GM12878 (cell line): ENCODE results near the gene HERC2.
"Not testable (repeated sequence)": the region's sequence is repeated elsewhere in the genome, so short reads cannot be mapped to it uniquely, and the experiment has no call there.

Source experiments
- CBX3 ChIP-seq: fragments of 200-600 bp; sonication (generic); IDR thresholded peaks from 2 replicates; pipeline ENCODE4 v1.6.1; 2016; ENCODE audit warnings: low read depth, borderline replicate concordance
- CEBPB ChIP-seq, 2 experiments: fragments of 150-350 bp in 1 of 2; IDR thresholded peaks; 2 replicates each; pipeline ENCODE4 v1.6.1; 2012 to 2014; ENCODE audit warnings: low read depth in 2 of 2, low read length in 2 of 2, borderline replicate concordance in 1 of 2, inconsistent platforms in 1 of 2
- EP300 ChIP-seq, 2 experiments: fragments of 150-350 bp in 1 of 2; IDR thresholded peaks; 2 replicates each; pipeline ENCODE4 v1.6.1; 2011 to 2012; ENCODE audit warnings: low read depth in 2 of 2, low read length in 2 of 2, borderline replicate concordance in 1 of 2, improper control_type of control experiment in 1 of 2, inconsistent platforms in 1 of 2; ENCODE audit not compliant: control insufficient read depth in 1 of 2
- FOS ChIP-seq: IDR thresholded peaks from 3 replicates; pipeline ENCODE4 v1.6.1; 2011; ENCODE audit warnings: borderline replicate concordance; ENCODE audit not compliant: insufficient read length; ENCODE audit errors: extremely low read depth
- GABPA ChIP-seq: IDR thresholded peaks from 2 replicates; pipeline ENCODE4 v1.6.1; 2014; ENCODE audit warnings: antibody characterized with exemption, low read depth, mild to moderate bottlenecking, inconsistent platforms
- RBBP5 ChIP-seq: fragments of 200-600 bp; sonication (generic); conservative IDR thresholded peaks from 2 replicates; pipeline ENCODE4 v1.6.1; 2016
- SIX5 ChIP-seq: IDR thresholded peaks from 2 replicates; pipeline ENCODE4 v1.6.1; 2011; ENCODE audit warnings: mild to moderate bottlenecking, low read depth, low read length, moderate library complexity; ENCODE audit not compliant: severe bottlenecking
- TAF1 ChIP-seq: IDR thresholded peaks from 2 replicates; pipeline ENCODE4 v1.6.1; 2011; ENCODE audit warnings: mild to moderate bottlenecking, low read depth, low read length, borderline replicate concordance
- TCF12 ChIP-seq: IDR thresholded peaks from 2 replicates; pipeline ENCODE4 v1.6.1; 2011; ENCODE audit warnings: low read depth, mild to moderate bottlenecking, low read length
- ZZZ3 ChIP-seq: IDR thresholded peaks from 2 replicates; pipeline ENCODE4 v1.6.1; 2011; ENCODE audit warnings: low read depth; ENCODE audit not compliant: control insufficient read depth, insufficient read length
- TF ChIP-seq, protein P1 (sequence below): fragments of 450-650 bp; IDR thresholded peaks from 2 replicates; pipeline ENCODE4 v1.6.1; 2014; ENCODE audit warnings: mild to moderate bottlenecking
- TF ChIP-seq, protein P2 (sequence below), 3 experiments: IDR thresholded peaks in 2 of 3; conservative IDR thresholded peaks in 1 of 3; 2 replicates each; pipeline ENCODE4 v1.5.1; 2011; ENCODE audit warnings: low read depth in 3 of 3, low read length in 3 of 3, mild to moderate bottlenecking in 3 of 3, control low read depth in 2 of 3, moderate library complexity in 2 of 3, inconsistent platforms in 1 of 3, mixed read lengths in 1 of 3; ENCODE audit not compliant: control insufficient read depth in 2 of 3, insufficient read depth in 1 of 3; ENCODE audit errors: extremely low read depth in 1 of 3
- TF ChIP-seq, protein P3 (sequence below): fragments of 450-650 bp; IDR thresholded peaks from 2 replicates; pipeline ENCODE4 v1.6.1; 2017; ENCODE audit warnings: borderline replicate concordance

DNA sequence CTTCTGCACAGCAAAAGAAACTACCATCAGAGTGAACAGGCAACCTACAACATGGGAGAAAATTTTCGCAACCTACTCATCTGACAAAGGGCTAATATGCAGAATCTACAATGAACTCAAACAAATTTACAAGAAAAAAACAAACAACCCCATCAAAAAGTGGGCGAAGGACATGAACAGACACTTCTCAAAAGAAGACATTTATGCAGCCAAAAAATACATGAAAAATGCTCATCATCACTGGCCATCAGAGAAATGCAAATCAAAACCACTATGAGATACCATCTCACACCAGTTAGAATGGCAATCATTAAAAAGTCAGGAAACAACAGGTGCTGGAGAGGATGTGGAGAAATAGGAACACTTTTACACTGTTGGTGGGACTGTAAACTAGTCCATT is 16.3 kb downstream of the HERC2 start:
- TF ChIP-seq, protein P1, sequence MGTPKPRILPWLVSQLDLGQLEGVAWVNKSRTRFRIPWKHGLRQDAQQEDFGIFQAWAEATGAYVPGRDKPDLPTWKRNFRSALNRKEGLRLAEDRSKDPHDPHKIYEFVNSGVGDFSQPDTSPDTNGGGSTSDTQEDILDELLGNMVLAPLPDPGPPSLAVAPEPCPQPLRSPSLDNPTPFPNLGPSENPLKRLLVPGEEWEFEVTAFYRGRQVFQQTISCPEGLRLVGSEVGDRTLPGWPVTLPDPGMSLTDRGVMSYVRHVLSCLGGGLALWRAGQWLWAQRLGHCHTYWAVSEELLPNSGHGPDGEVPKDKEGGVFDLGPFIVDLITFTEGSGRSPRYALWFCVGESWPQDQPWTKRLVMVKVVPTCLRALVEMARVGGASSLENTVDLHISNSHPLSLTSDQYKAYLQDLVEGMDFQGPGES, result not testable (repeated sequence)
- TF ChIP-seq CBX3; TAF1; FOS; RBBP5; ZZZ3; GABPA; EP300 (IDR thresholded peaks at IDR 0.05; ENCODE audit: borderline replicate concordance in 1 of 2, control insufficient read depth in 1 of 2, low read depth in 2 of 2, low read length in 2 of 2); TCF12; SIX5; CEBPB (IDR thresholded peaks at IDR 0.05; ENCODE audit: borderline replicate concordance in 1 of 2, low read depth in 2 of 2, low read length in 2 of 2): not testable (repeated sequence)
- TF ChIP-seq, protein P2, sequence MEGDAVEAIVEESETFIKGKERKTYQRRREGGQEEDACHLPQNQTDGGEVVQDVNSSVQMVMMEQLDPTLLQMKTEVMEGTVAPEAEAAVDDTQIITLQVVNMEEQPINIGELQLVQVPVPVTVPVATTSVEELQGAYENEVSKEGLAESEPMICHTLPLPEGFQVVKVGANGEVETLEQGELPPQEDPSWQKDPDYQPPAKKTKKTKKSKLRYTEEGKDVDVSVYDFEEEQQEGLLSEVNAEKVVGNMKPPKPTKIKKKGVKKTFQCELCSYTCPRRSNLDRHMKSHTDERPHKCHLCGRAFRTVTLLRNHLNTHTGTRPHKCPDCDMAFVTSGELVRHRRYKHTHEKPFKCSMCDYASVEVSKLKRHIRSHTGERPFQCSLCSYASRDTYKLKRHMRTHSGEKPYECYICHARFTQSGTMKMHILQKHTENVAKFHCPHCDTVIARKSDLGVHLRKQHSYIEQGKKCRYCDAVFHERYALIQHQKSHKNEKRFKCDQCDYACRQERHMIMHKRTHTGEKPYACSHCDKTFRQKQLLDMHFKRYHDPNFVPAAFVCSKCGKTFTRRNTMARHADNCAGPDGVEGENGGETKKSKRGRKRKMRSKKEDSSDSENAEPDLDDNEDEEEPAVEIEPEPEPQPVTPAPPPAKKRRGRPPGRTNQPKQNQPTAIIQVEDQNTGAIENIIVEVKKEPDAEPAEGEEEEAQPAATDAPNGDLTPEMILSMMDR (IDR thresholded peaks at IDR 0.05 in 2 of 3, conservative IDR thresholded peaks at IDR 0.05 in 1 of 3; ENCODE audit: control insufficient read depth in 2 of 3, extremely low read depth in 1 of 3, insufficient read depth in 1 of 3, low read depth in 3 of 3, low read length in 3 of 3), result not testable (repeated sequence)
- TF ChIP-seq, protein P3, sequence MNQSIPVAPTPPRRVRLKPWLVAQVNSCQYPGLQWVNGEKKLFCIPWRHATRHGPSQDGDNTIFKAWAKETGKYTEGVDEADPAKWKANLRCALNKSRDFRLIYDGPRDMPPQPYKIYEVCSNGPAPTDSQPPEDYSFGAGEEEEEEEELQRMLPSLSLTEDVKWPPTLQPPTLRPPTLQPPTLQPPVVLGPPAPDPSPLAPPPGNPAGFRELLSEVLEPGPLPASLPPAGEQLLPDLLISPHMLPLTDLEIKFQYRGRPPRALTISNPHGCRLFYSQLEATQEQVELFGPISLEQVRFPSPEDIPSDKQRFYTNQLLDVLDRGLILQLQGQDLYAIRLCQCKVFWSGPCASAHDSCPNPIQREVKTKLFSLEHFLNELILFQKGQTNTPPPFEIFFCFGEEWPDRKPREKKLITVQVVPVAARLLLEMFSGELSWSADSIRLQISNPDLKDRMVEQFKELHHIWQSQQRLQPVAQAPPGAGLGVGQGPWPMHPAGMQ, result not testable (repeated sequence)
